Right lobe of liver (tissue), 6 donors: ENCODE data around the gene METTL24. TPM values are rescaled to one million over a fixed set of nuclear protein-coding genes. Genes with fewer than 3 reads are reported as not detected.

Experiments
- ATAC-seq, 4 donors: fragments of 200-7000 bp; cut with Tn5 transposase; one replicate each; pipeline ENCODE4 v1.9.1; 2020; ENCODE audit warnings: mild to moderate bottlenecking in 4 of 4, moderate library complexity in 4 of 4
- DNase-seq, 3 donors: peaks; one replicate each; pipeline ENCODE4 v3.0.0-alpha.2; 2020
- H3K27ac ChIP-seq, 3 donors: fragments of 200-600 bp; one replicate each; pipeline ENCODE4 v1.8.0; 2022
- H3K27me3 ChIP-seq, 2 donors: fragments of 200-600 bp; one replicate each; pipeline ENCODE4 v1.8.0; 2022
- H3K36me3 ChIP-seq, 4 donors: fragments of 200-600 bp; sonication (generic) in 1 of 4; one replicate each; pipeline versions ENCODE4 v1.5.1 to v1.8.0; 2017 to 2022; ENCODE audit warnings: control low read depth in 1 of 4
- H3K4me1 ChIP-seq, 4 donors: fragments of 200-600 bp; sonication (generic) in 1 of 4; one replicate each; pipeline versions ENCODE4 v1.5.1 to v1.8.0; 2017 to 2022; ENCODE audit warnings: control low read depth in 1 of 4
- H3K4me3 ChIP-seq, 3 donors: fragments of 200-600 bp; one replicate each; pipeline ENCODE4 v1.8.0; 2022
- H3K9me3 ChIP-seq, 4 donors: fragments of 200-600 bp; sonication (generic) in 1 of 4; one replicate each; pipeline versions ENCODE4 v1.5.1 to v1.8.0; 2017 to 2022; ENCODE audit warnings: control low read depth in 1 of 4
- CTCF ChIP-seq, 4 donors: fragments of 200-600 bp in 3 of 4; fragments of 450-650 bp in 1 of 4; IDR thresholded peaks; one replicate each; pipeline versions ENCODE4 v1.5.1 to v1.8.0; 2016 to 2022; ENCODE audit warnings: antibody characterized with exemption in 4 of 4, mild to moderate bottlenecking in 2 of 4
- POLR2A ChIP-seq: fragments of 450-650 bp; IDR thresholded peaks from one replicate; pipeline ENCODE4 v1.6.1; 2017; ENCODE audit warnings: antibody characterized with exemption, mild to moderate bottlenecking
- WGBS: methylation state at CpG from one replicate; pipeline ENCODE4 v1.1.6; 2018; ENCODE audit warnings: low coverage, low lambda C conversion rate; ENCODE audit not compliant: insufficient coverage; ENCODE audit errors: missing lambda C conversion rate; 5-methylcytosine and 5-hydroxymethylcytosine counted together
- intact Hi-C, 2 donors: fragments of 100-400 bp; cut with DNase I; formaldehyde crosslinking; loops; one replicate each; pipeline versions ENCODE4 v1.11.2 to v1.14.1; 2022
- total RNA-seq, 6 experiments: library from RNA; depleted of rRNA in 2 of 6; stranded (reverse); fragments of >200 nt in 2 of 6; fragmentation: NEBNext Ultra II Directional in 3 of 6; extraction: Animal tissue kit (Norgen Biotek cat#: 25700) in 3 of 6; gene quantifications; one replicate each; pipeline versions ENCODE4 v1.1.0 to v1.2.4, GENCODE V29; 2016 to 2023
- donor health status: DM: no; HTN: yes; CAD: no.
- donor health status: DM: no; HTN: no; CAD: no.
- donor health status: DM: no; HTN: no; CAD: no.
- donor health status: DM: no; HTN: yes; CAD: no.
- donor health status: DM: no; HTN: yes; CAD: no.

Gene METTL24
- total RNA-seq, 6 experiments from 2014 or later = 0.37 to 1.0 (median 0.57) TPM

DNA sequence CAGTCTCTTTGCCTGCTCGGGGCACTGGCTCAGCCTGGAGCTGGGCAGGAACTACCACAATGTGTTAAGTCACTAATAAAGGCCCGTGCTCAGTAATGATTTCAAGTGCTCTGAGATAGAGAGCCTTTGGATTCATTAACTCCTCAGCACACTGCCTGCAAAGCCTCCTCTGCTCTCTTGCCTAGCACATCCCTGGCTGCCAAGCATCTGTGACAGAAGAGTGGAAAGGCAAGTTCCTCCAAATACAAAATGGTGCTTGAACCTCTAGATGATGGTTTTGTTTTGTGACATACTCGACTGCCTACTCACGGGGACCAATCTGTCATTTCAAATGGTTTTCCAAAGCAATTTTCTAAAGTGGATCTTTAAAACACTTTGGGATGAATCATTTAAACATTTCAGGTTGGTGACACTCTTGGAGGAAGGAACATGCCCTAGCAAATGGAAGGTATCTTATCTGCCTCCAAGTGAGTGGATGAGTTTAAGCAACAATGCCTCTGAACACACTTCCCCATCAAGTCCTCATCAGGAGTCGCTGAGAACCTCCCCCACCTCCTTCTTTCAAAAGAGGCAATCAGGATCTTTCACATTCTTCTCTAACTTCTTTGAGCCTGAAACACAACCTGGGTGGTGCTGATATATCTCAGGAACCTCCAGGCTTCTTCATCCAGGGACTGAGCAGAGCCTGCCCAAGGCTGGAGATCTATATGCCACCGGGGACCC is 35.8 kb downstream of the METTL24 start:
- peaks cover 0 to 18% (median 5%) of the 10 kb centered on the region in 4 donors for H3K4me1 ChIP-seq
- no peak overlapping the region for H3K4me3 ChIP-seq
- TF ChIP-seq CTCF (IDR thresholded peaks at IDR 0.05) (no peak), POLR2A (no peak)
- no peaks in the 10 kb centered on the region for H3K9me3 ChIP-seq
- H3K27ac ChIP-seq = no peak overlapping the region
- H3K27me3 ChIP-seq = no peaks in the 10 kb centered on the region
- DNase-seq (no peak), ATAC-seq (no peak)
- intact Hi-C loops = no loop called here
- WGBS = 69% methylated on average over 5 of the region's 6 CpGs
- no peaks in the 10 kb centered on the region for H3K36me3 ChIP-seq

GRCh38 chr6:110320307-110320706 is 37.8 kb downstream of the METTL24 start:
- Histone ChIP-seq H3K9me3 (no peaks in the 10 kb centered on the region), H3K4me3 (no peak overlapping the region), H3K36me3 (no peaks in the 10 kb centered on the region), H3K27me3 (no peaks in the 10 kb centered on the region), H3K27ac (no peak overlapping the region), H3K4me1 (peaks cover 0 to 13% (median 4%) of the 10 kb centered on the region in 4 donors)
- ATAC-seq = no peak
- TF ChIP-seq CTCF (IDR thresholded peaks at IDR 0.05) = no peak
- no peak for TF ChIP-seq POLR2A
- no peak for DNase-seq
- 83% methylated on average over 6 of the region's 7 CpGs for WGBS
- intact Hi-C loops = no loop called here

- H3K27me3 ChIP-seq = no peaks in the 10 kb centered on the region
- 83% methylated on average over 1 of the region's 2 CpGs for WGBS
- intact Hi-C loops = no loop called here
- ATAC-seq (no peak), DNase-seq (no peak)
- peaks cover 0 to 9% (median 2%) of the 10 kb centered on the region in 4 donors for H3K4me1 ChIP-seq
- no peaks in the 10 kb centered on the region for H3K9me3 ChIP-seq
- no peak overlapping the region for H3K27ac ChIP-seq
- H3K36me3 ChIP-seq = no peaks in the 10 kb centered on the region
- H3K4me3 ChIP-seq = no peak overlapping the region
- TF ChIP-seq POLR2A (no peak), CTCF (IDR thresholded peaks at IDR 0.05) (no peak)
Observed at GRCh38 chr6:110319843-110320242, 38.3 kb downstream of the METTL24 start.

- Histone ChIP-seq H3K36me3 (no peaks in the 10 kb centered on the region), H3K4me3 (no peak overlapping the region), H3K27me3 (no peaks in the 10 kb centered on the region), H3K4me1 (peaks cover 0 to 4% (median 0%) of the 10 kb centered on the region in 4 donors), H3K27ac (no peak overlapping the region), H3K9me3 (no peaks in the 10 kb centered on the region)
- TF ChIP-seq POLR2A (no peak), CTCF (IDR thresholded peaks at IDR 0.05) (no peak)
- 98% methylated on average over 3 of the region's 3 CpGs for WGBS
- DNase-seq (no peak), ATAC-seq (no peak)
- intact Hi-C loops = no loop called here
Observed at GRCh38 chr6:110319381-110319780, 38.8 kb downstream of the METTL24 start.
